HG03432 (cell line): ENCODE results near the gene CACNA2D1.
A peak's percentile ranks its signal among the peaks of the same experiment; 100 is the strongest.

Source experiments
- ATAC-seq: cut with Tn5 transposase; IDR thresholded peaks from one replicate; pipeline ENCODE4 v1.9.1; 2021; ENCODE audit warnings: mild to moderate bottlenecking, moderate library complexity; ENCODE audit not compliant: unreplicated experiment

CACNA2D1 gene

GRCh38 chr7:82235713-82236112 lies 207.9 kb downstream of the CACNA2D1 start:
- no peak for ATAC-seq

GRCh38 chr7:82234457-82235049 lies 209.0 kb downstream of the CACNA2D1 start:
- ATAC-seq: peak; percentile 60

GRCh38 chr7:82230811-82231581 lies 212.6 kb downstream of the CACNA2D1 start:
- ATAC-seq: no peak

GRCh38 chr7:82229164-82229563 lies 214.4 kb downstream of the CACNA2D1 start:
- ATAC-seq: no peak

GRCh38 chr7:82226191-82226590 lies 217.4 kb downstream of the CACNA2D1 start:
- ATAC-seq: no peak

- no peak for ATAC-seq
Measured at GRCh38 chr7:82224529-82224928, 219.0 kb downstream of the CACNA2D1 start.

- no peak for ATAC-seq
Measured at GRCh38 chr7:82223580-82223979, 220.0 kb downstream of the CACNA2D1 start.

GRCh38 chr7:82221152-82221674 lies 222.4 kb downstream of the CACNA2D1 start:
- no peak for ATAC-seq

GRCh38 chr7:82212466-82212865 lies 231.1 kb downstream of the CACNA2D1 start:
- no peak for ATAC-seq

- ATAC-seq: no peak
Measured at GRCh38 chr7:82211333-82211732, 232.2 kb downstream of the CACNA2D1 start.

- ATAC-seq: no peak
Measured at GRCh38 chr7:82210416-82211184, 233.0 kb downstream of the CACNA2D1 start.

GRCh38 chr7:82209179-82209747 lies 234.3 kb downstream of the CACNA2D1 start:
- no peak for ATAC-seq

GRCh38 chr7:82204694-82205093 lies 238.9 kb downstream of the CACNA2D1 start:
- ATAC-seq: no peak

- no peak for ATAC-seq
Measured at GRCh38 chr7:82202965-82203364, 240.6 kb downstream of the CACNA2D1 start.

- ATAC-seq: no peak
Measured at GRCh38 chr7:82202107-82202506, 241.5 kb downstream of the CACNA2D1 start.

- no peak for ATAC-seq
Measured at GRCh38 chr7:82200601-82201000, 243.0 kb downstream of the CACNA2D1 start.

- ATAC-seq: no peak
Measured at GRCh38 chr7:82194016-82194643, 249.4 kb downstream of the CACNA2D1 start.

- ATAC-seq: no peak
Measured at GRCh38 chr7:82188636-82189035, 254.9 kb downstream of the CACNA2D1 start.

GRCh38 chr7:82185443-82185842 lies 258.1 kb downstream of the CACNA2D1 start:
- no peak for ATAC-seq

- ATAC-seq: no peak
Measured at GRCh38 chr7:82183634-82184033, 259.9 kb downstream of the CACNA2D1 start.

GRCh38 chr7:82179311-82179710 lies 264.3 kb downstream of the CACNA2D1 start:
- no peak for ATAC-seq
